GM23248 (cell line): Measurements from ENCODE around the gene GALNT16. TPM values are rescaled to one million over a fixed set of nuclear protein-coding genes. Genes with fewer than 3 reads are reported as not detected.

Experiments
- DNase-seq: peaks from one replicate; pipeline ENCODE4 v3.0.0-alpha.2; 2015
- H2AFZ ChIP-seq: fragments of 200-600 bp; sonication (generic); 2 replicates; pipeline ENCODE4 v1.6.1; 2016; ENCODE audit warnings: antibody characterized with exemption
- H3F3A ChIP-seq: fragments of 200-600 bp; sonication (generic); 2 replicates; pipeline ENCODE4 v1.6.1; 2016; ENCODE audit warnings: mild to moderate bottlenecking, antibody characterized with exemption, mixed run types; ENCODE audit not compliant: insufficient read depth
- H3K27ac ChIP-seq: fragments of 200-600 bp; sonication (generic); 2 replicates; pipeline ENCODE4 v1.5.1; 2016; ENCODE audit warnings: mild to moderate bottlenecking
- H3K27me3 ChIP-seq: fragments of 200-600 bp; sonication (generic); replicated peaks from 2 replicates; pipeline ENCODE4 v1.6.1; 2016; ENCODE audit warnings: mild to moderate bottlenecking; ENCODE audit not compliant: insufficient read depth
- H3K36me3 ChIP-seq: fragments of 200-600 bp; sonication (generic); 2 replicates; pipeline ENCODE4 v1.6.1; 2016; ENCODE audit warnings: low read depth, mild to moderate bottlenecking
- H3K4me1 ChIP-seq: fragments of 200-600 bp; sonication (generic); 2 replicates; pipeline ENCODE4 v1.6.1; 2016; ENCODE audit warnings: mild to moderate bottlenecking; ENCODE audit not compliant: insufficient read depth
- H3K4me2 ChIP-seq: fragments of 200-600 bp; sonication (generic); one replicate; pipeline ENCODE4 v1.6.1; 2016; ENCODE audit warnings: mild to moderate bottlenecking; ENCODE audit not compliant: unreplicated experiment
- H3K4me3 ChIP-seq: fragments of 200-600 bp; sonication (generic); 2 replicates; pipeline ENCODE4 v1.5.1; 2016; ENCODE audit warnings: mild to moderate bottlenecking
- H3K79me2 ChIP-seq: fragments of 200-600 bp; sonication (generic); 2 replicates; pipeline ENCODE4 v1.6.1; 2016; ENCODE audit warnings: mild to moderate bottlenecking; ENCODE audit not compliant: insufficient read depth
- H3K9ac ChIP-seq: fragments of 200-600 bp; sonication (generic); 2 replicates; pipeline ENCODE4 v1.6.1; 2016; ENCODE audit warnings: mild to moderate bottlenecking
- H3K9me2 ChIP-seq: fragments of 200-600 bp; sonication (generic); 2 replicates; pipeline ENCODE4 v1.6.1; 2016; ENCODE audit warnings: mixed run types, mild to moderate bottlenecking, moderate library complexity; ENCODE audit not compliant: insufficient read depth
- H3K9me3 ChIP-seq: fragments of 200-600 bp; sonication (generic); one replicate; pipeline ENCODE4 v1.6.1; 2017; ENCODE audit warnings: low read depth
- H4K20me1 ChIP-seq: fragments of 200-600 bp; sonication (generic); 2 replicates; pipeline ENCODE4 v1.6.0; 2016; ENCODE audit not compliant: insufficient read depth
- EZH2 ChIP-seq: fragments of 200-600 bp; sonication (generic); IDR thresholded peaks from 2 replicates; pipeline ENCODE4 v1.6.1; 2018; ENCODE audit warnings: antibody characterized with exemption, mild to moderate bottlenecking; ENCODE audit not compliant: insufficient read depth, poor library complexity, severe bottlenecking
- EZH2phosphoT487 ChIP-seq: fragments of 200-600 bp; sonication (generic); IDR thresholded peaks from 2 replicates; pipeline ENCODE4 v1.6.1; 2018; ENCODE audit warnings: antibody characterized with exemption, moderate library complexity, mild to moderate bottlenecking, low read depth; ENCODE audit not compliant: insufficient read depth
- WGBS, 2 experiments: methylation state at CpG; one replicate each; pipeline ENCODE4 v1.1.6; 2015 to 2017; ENCODE audit warnings: low lambda C conversion rate in 2 of 2, low coverage in 1 of 2; ENCODE audit errors: missing lambda C conversion rate in 2 of 2; 5-methylcytosine and 5-hydroxymethylcytosine counted together
- in situ Hi-C: fragments of 300-500 bp; cut with MboI; formaldehyde crosslinking; loops from 2 replicates; pipeline ENCODE4 v1.15.0; 2020
- polyA plus RNA-seq: library from polyadenylated mRNA; unstranded; fragments of >200 nt; fragmentation: Nextera tagmentation; extraction: Ambion mirVana; gene quantifications from 2 replicates; pipeline ENCODE4 v1.2.1, GENCODE V29; 2016
- total RNA-seq: library from RNA; depleted of rRNA; stranded (reverse); fragments of >200 nt; shearing (Covaris generic); gene quantifications from 2 replicates; pipeline ENCODE4 v1.2.3, GENCODE V29; 2014

The GALNT16 gene
- total and polyA plus RNA-seq, 2 experiments from 2014 or later = 0.59 to 1.4 TPM

GRCh38 chr14:69358233-69358963, 98.4 kb downstream of the GALNT16 start:
- no peak overlapping the region for H2AFZ ChIP-seq

GRCh38 chr14:69358966-69359365, 99.0 kb downstream of the GALNT16 start:
- TF ChIP-seq EZH2phosphoT487 = no peak
- TF ChIP-seq EZH2 = no peak
- Histone ChIP-seq H4K20me1 (no peaks in the 10 kb centered on the region), H2AFZ (no peak overlapping the region), H3K36me3 (no peaks in the 10 kb centered on the region), H3K9ac (no peak overlapping the region), H3K27ac (no peak overlapping the region), H3K4me3 (no peak overlapping the region), H3K4me2 (no peak overlapping the region), H3K9me2 (no peaks in the 10 kb centered on the region), H3K27me3 (no peaks in the 10 kb centered on the region), H3F3A (0 out of 2 replicates have a peak, but pooled peaks cover 4% of the 10 kb centered on the region), H3K9me3 (no peaks in the 10 kb centered on the region), H3K4me1 (peaks cover 12% of the 10 kb centered on the region), H3K79me2 (no peaks in the 10 kb centered on the region)
- no peak for DNase-seq
- in situ Hi-C loops = no loop called here
- WGBS, 2 experiments = 91 to 94% methylated on average over 3 of the region's 3 CpGs

More at GRCh38 chr14:69358233-69358963, 98.4 kb downstream of the GALNT16 start:
- Histone ChIP-seq H3K9me3 (no peaks in the 10 kb centered on the region), H4K20me1 (no peaks in the 10 kb centered on the region), H3K4me3 (no peak overlapping the region), H3K79me2 (no peaks in the 10 kb centered on the region), H3K9me2 (no peaks in the 10 kb centered on the region), H3F3A (0 out of 2 replicates have a peak, but pooled peaks cover 4% of the 10 kb centered on the region), H3K36me3 (no peaks in the 10 kb centered on the region), H3K27me3 (no peaks in the 10 kb centered on the region), H3K27ac (no peak overlapping the region), H3K4me2 (no peak overlapping the region), H3K9ac (no peak overlapping the region), H3K4me1 (peaks cover 12% of the 10 kb centered on the region)
- 70 to 75% methylated on average over 12 of the region's 12 CpGs for WGBS, 2 experiments
- TF ChIP-seq EZH2phosphoT487 = no peak
- DNase-seq = no peak
- in situ Hi-C loops = no loop called here

GRCh38 chr14:69360438-69361108, 100.6 kb downstream of the GALNT16 start:
- DNase-seq = peak; percentile 44
- Histone ChIP-seq H3K9ac (no peak overlapping the region), H3K27me3 (no peaks in the 10 kb centered on the region), H3K36me3 (no peaks in the 10 kb centered on the region), H3F3A (0 out of 2 replicates have a peak, but pooled peaks cover 1% of the 10 kb centered on the region), H3K27ac (no peak overlapping the region), H4K20me1 (no peaks in the 10 kb centered on the region), H3K9me3 (no peaks in the 10 kb centered on the region), H3K4me3 (no peak overlapping the region), H2AFZ (no peak overlapping the region), H3K4me1 (peaks cover 8% of the 10 kb centered on the region), H3K79me2 (no peaks in the 10 kb centered on the region), H3K9me2 (no peaks in the 10 kb centered on the region), H3K4me2 (no peak overlapping the region)
- 50 to 60% methylated on average over 6 to 7 of the region's 7 CpGs for WGBS, 2 experiments
- in situ Hi-C loops = loop anchor here (10.0 kb wide), 1 partner anchor 106 kb away; no protein-coding TSS in a partner anchor
- TF ChIP-seq EZH2phosphoT487 = no peak
- no peak for TF ChIP-seq EZH2

GRCh38 chr14:69363055-69363454, 103.1 kb downstream of the GALNT16 start:
- Histone ChIP-seq H3K9ac (no peak overlapping the region), H4K20me1 (no peaks in the 10 kb centered on the region), H3F3A (no peaks in the 10 kb centered on the region), H3K4me2 (no peak overlapping the region), H3K4me3 (no peak overlapping the region), H3K27me3 (no peaks in the 10 kb centered on the region), H3K36me3 (no peaks in the 10 kb centered on the region), H3K9me3 (no peaks in the 10 kb centered on the region), H2AFZ (no peak overlapping the region; the same call in 1 of the 2 replicates), H3K9me2 (no peaks in the 10 kb centered on the region), H3K79me2 (no peaks in the 10 kb centered on the region), H3K27ac (no peak overlapping the region), H3K4me1 (no peaks in the 10 kb centered on the region)
- in situ Hi-C loops = loop anchor here (10.0 kb wide), 1 partner anchor 108 kb away; no protein-coding TSS in a partner anchor
- 18 to 24% methylated on average over 9 of the region's 9 CpGs for WGBS, 2 experiments
- peak; percentile 76 for DNase-seq
- TF ChIP-seq EZH2 (no peak), EZH2phosphoT487 (no peak)
